Cardiac atrium fibroblast (primary cell): ENCODE measurements around the gene ASB11. TPM values are rescaled to one million over a fixed set of nuclear protein-coding genes. Genes with fewer than 3 reads are reported as not detected.

ENCODE experiments used
- total RNA-seq: library from RNA; depleted of rRNA; stranded (reverse); fragments of >200 nt; gene quantifications from 2 replicates; pipeline ENCODE4 v1.2.3, GENCODE V29; 2015

ASB11 gene
- not detected in 2 replicates for total RNA-seq

DNA sequence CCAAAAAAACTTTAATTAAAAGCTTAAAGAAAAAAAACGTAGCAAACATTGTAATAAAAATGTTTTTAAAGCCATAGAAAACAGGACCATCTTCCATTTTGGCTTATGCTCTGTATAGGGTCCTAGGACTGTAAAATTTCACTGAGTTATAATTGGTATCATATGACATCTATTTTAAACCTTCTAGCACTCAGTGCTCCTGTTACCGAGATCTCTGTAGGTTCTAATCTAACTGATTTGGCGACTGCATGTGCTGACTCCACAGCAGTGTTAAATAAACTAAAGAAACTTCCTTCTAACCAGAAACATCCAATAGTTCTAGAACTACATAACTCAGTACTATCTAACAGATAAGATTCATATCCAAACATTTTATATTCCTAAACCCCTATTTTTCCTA lies at the start of gene ASB11:
TSS of gene ASB11 (minus strand) at position 132 of the 400 bp plus-strand sequence. CDS start at position 97, 35 bp downstream.

DNA sequence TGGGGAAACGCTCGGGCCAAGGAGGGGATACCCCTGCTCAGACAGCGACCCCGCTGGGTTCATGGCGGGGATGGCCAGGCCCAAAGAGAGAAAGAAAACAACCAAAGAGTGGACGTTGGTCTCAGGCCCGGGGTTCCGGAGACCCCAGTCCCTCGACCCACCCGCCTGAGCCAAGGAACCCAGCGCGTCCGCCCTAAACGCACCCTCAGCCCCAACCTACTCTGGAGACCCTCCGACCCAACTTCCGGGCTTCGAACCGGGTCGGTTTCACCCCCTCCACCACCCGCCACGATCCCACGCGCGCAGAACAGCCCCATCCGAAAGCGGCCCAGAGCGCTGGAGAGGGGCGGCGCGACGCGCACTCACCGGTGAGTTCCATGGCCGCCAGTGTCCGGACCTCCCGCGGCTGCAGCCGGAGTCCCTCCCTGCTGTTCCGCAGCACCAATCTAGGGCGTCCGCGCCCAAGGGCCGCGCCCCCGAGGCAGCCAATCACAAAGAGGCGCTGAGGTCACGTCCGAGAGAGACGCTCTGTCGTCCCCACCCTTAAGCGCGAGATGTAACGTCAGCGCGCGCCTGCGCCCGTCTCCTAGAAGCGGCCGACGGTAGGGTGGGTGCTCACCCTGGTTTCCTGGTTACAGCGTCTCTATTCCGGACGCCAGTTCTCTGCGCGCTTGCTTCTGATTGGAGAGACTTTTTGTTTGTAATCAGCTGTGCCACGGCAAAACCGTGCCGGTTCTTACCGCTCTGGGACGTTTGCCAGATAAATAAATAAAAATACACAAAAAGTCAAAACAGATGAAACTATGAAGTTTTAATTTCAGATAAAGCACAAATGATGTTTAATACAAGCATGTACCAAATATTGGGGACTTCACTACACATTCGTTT lies 19.9 kb upstream of the ASB11 start, which contains the start of gene PIGA:
TSS of gene PIGA (minus strand) at position 389 of the 888 bp plus-strand sequence. CDS start 3,593 bp downstream, outside the sequence.

DNA sequence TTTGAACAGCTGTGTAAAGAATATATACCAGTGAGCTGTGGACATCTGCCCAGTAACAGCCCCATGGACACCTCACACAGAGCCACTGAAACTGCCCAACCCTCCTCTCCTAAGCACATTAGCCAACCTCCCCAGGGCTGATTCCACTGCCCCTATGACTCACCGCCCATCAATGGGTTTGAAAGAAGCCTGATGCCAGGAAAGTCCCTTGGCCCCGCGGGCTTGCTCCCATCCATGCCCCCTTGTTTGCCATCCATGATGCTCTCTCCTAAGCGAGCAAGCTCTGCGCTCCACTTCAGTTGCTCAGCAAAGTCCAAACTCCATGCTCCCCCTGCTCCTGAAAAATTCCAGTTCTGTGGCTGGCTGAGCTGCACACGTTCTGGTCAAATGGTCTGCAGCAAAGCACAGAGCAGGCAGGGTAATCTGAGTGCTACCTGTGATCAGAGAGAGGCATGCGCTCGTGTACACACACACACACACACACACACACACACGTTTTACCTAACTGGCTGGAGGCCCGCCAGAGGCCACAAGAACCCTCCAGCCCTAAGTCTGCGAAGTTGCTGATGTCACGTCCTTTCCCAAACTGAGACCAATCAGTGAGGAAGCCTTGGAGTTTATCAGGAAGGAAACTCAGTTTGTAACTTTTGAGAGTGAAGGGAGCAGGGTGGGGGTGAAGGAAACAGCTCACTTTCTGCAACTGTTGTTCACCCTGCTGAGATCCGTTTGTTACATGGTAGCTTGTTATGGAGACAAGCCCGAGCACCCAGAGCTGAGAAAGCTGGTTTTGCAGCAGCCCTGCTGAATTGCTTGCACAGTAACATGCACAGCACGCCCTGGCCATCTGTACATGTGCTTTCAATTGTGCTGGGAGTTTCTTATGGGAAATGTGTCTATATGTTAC lies 45.6 kb downstream of the ASB11 start, which contains the start of gene ASB9:
TSS of gene ASB9 (minus strand) at position 466 of the 904 bp plus-strand sequence. CDS start at position 257, 209 bp downstream.

Other genes with a start within 250 kb of the ASB11 start
- gene ASB9, start 45.6 kb downstream of the ASB11 start, total RNA-seq = 0.18 TPM in 1 of 2 replicates, not detected in the other
- 3.1 and 4.5 TPM in 2 replicates for gene PIGA, start 19.9 kb upstream of the ASB11 start, total RNA-seq
- gene VEGFD, start 68.8 kb upstream of the ASB11 start, total RNA-seq = not detected in 2 replicates
- 31.1 and 37.3 TPM in 2 replicates for gene PIR, start 177.7 kb upstream of the ASB11 start, total RNA-seq
- 2.9 and 4.4 TPM in 2 replicates for gene BMX, start 185.2 kb upstream of the ASB11 start, total RNA-seq